CD14-positive monocyte (primary cell): ENCODE data around the gene CHST15. TPM values are rescaled to one million over a fixed set of nuclear protein-coding genes. Genes with fewer than 3 reads are reported as not detected.
A peak's percentile ranks its signal among the peaks of the same experiment; 100 is the strongest.

Experiments
- DNase-seq, 3 donors: peaks; one replicate each; pipeline ENCODE4 v3.0.0-alpha.2; 2011 to 2022
- H2AFZ ChIP-seq: 2 replicates; pipeline ENCODE4 v1.6.0; 2012; ENCODE audit warnings: mild to moderate bottlenecking, low read depth, low read length, inconsistent platforms; ENCODE audit not compliant: insufficient read depth, poor library complexity, severe bottlenecking
- H3K27ac ChIP-seq, 2 donors: 1 replicate in 1 of 2; 2 replicates in 1 of 2; pipeline ENCODE4 v1.5.1; 2012 to 2013; ENCODE audit warnings: low read length in 2 of 2, control low read depth in 1 of 2, inconsistent platforms in 1 of 2, low read depth in 1 of 2, mild to moderate bottlenecking in 1 of 2
- H3K27me3 ChIP-seq, 2 donors: one replicate each; pipeline versions ENCODE4 v1.6.0 to v1.6.1; 2011 to 2013; ENCODE audit warnings: low read length in 2 of 2; ENCODE audit not compliant: control insufficient read depth in 2 of 2, insufficient read depth in 2 of 2
- H3K36me3 ChIP-seq, 2 donors: replicated peaks in 1 of 2; 1 replicate in 1 of 2; 2 replicates in 1 of 2; pipeline versions ENCODE4 v1.5.1 to v1.6.1; 2012 to 2013; ENCODE audit warnings: low read length in 2 of 2, control low read depth in 1 of 2, inconsistent platforms in 1 of 2, mild to moderate bottlenecking in 1 of 2; ENCODE audit not compliant: insufficient read depth in 2 of 2, control insufficient read depth in 1 of 2
- H3K4me1 ChIP-seq, 2 donors: 1 replicate in 1 of 2; 2 replicates in 1 of 2; pipeline versions ENCODE4 v1.5.1 to v1.6.1; 2012 to 2013; ENCODE audit warnings: low read length in 2 of 2, control low read depth in 1 of 2, inconsistent platforms in 1 of 2, mild to moderate bottlenecking in 1 of 2, moderate library complexity in 1 of 2; ENCODE audit not compliant: insufficient read depth in 2 of 2, control insufficient read depth in 1 of 2
- H3K4me2 ChIP-seq: replicated peaks from 2 replicates; pipeline ENCODE3; 2012; ENCODE audit warnings: low read length, moderate library complexity, mild to moderate bottlenecking; ENCODE audit not compliant: poor library complexity, severe bottlenecking; ENCODE audit errors: extremely low read depth
- H3K4me3 ChIP-seq, 3 experiments: fragments of 200-600 bp in 1 of 3; sonication (generic) in 1 of 3; replicated peaks in 1 of 3; 1 replicate in 2 of 3; 2 replicates in 1 of 3; pipeline ENCODE4 v1.5.1; 2011 to 2013; ENCODE audit warnings: low read length in 3 of 3, mild to moderate bottlenecking in 3 of 3, control low read depth in 2 of 3, low read depth in 2 of 3, inconsistent platforms in 1 of 3, moderate library complexity in 1 of 3
- H3K79me2 ChIP-seq: 2 replicates; pipeline ENCODE4 v1.6.0; 2012; ENCODE audit warnings: mild to moderate bottlenecking, control low read depth, inconsistent platforms, low read length, moderate library complexity; ENCODE audit not compliant: insufficient read depth
- H3K9ac ChIP-seq: 2 replicates; pipeline ENCODE4 v1.6.0; 2017; ENCODE audit warnings: low read length, mild to moderate bottlenecking; ENCODE audit not compliant: insufficient read depth, poor library complexity, severe bottlenecking
- H3K9me3 ChIP-seq, 2 donors: replicated peaks in 1 of 2; 1 replicate in 1 of 2; 2 replicates in 1 of 2; pipeline versions ENCODE4 v1.5.1 to v1.6.1; 2012 to 2013; ENCODE audit warnings: low read length in 2 of 2, control low read depth in 1 of 2; ENCODE audit not compliant: control insufficient read depth in 1 of 2, insufficient read depth in 1 of 2
- H4K20me1 ChIP-seq: 2 replicates; pipeline ENCODE4 v1.6.0; 2012; ENCODE audit warnings: mild to moderate bottlenecking, low read length, control low read depth, moderate library complexity; ENCODE audit not compliant: insufficient read depth
- H3K27ac Mint-ChIP-seq, 7 donors: one replicate each; pipeline ENCODE4 v1.8.0; 2020; ENCODE audit warnings: mild to moderate bottlenecking in 7 of 7, mixed read lengths in 7 of 7, moderate library complexity in 6 of 7, inconsistent platforms in 2 of 7
- H3K27me3 Mint-ChIP-seq, 3 donors: one replicate each; pipeline ENCODE4 v1.8.0; 2021 to 2022; ENCODE audit warnings: low read depth in 3 of 3, mild to moderate bottlenecking in 3 of 3, mixed read lengths in 3 of 3, moderate library complexity in 3 of 3, inconsistent platforms in 1 of 3
- H3K36me3 Mint-ChIP-seq, 2 donors: one replicate each; pipeline ENCODE4 v1.8.0; 2020; ENCODE audit warnings: mixed read lengths in 2 of 2, inconsistent platforms in 1 of 2, mild to moderate bottlenecking in 1 of 2
- H3K4me1 Mint-ChIP-seq: one replicate; pipeline ENCODE4 v1.8.0; 2020; ENCODE audit warnings: mild to moderate bottlenecking, mixed read lengths
- H3K4me3 Mint-ChIP-seq, 2 donors: one replicate each; pipeline ENCODE4 v1.8.0; 2020; ENCODE audit warnings: mild to moderate bottlenecking in 2 of 2, mixed read lengths in 2 of 2, moderate library complexity in 1 of 2
- H3K9me3 Mint-ChIP-seq, 7 donors: one replicate each; pipeline ENCODE4 v1.8.0; 2020 to 2022; ENCODE audit warnings: mixed read lengths in 7 of 7, mild to moderate bottlenecking in 6 of 7, moderate library complexity in 6 of 7, inconsistent platforms in 2 of 7
- WGBS: methylation state at CpG from one replicate; pipeline ENCODE4 v1.1.5; 2013; ENCODE audit warnings: missing lambda C conversion rate; ENCODE audit not compliant: insufficient coverage; 5-methylcytosine and 5-hydroxymethylcytosine counted together
- intact Hi-C, 2 donors: fragments of 100-400 bp; cut with micrococcal nuclease; formaldehyde crosslinking; loops; one replicate each; pipeline versions ENCODE4 v1.15.0 to v1.15.1; 2023
- polyA plus RNA-seq, 3 donors: library from polyadenylated mRNA; depleted of rRNA in 1 of 3; unstranded in 2 of 3; stranded (reverse) in 1 of 3; fragments of 300-500 nt in 2 of 3; fragments of >200 nt in 1 of 3; fragmentation: Illumina TruSeq in 2 of 3; gene quantifications; 1 replicate in 2 of 3; 2 replicates in 1 of 3; pipeline ENCODE4 v1.2.3, GENCODE V29; 2012 to 2021
- TF ChIP-seq, protein P1 (sequence below): fragments of 200-600 bp; IDR thresholded peaks from one replicate; pipeline ENCODE4 v1.8.0; 2022; ENCODE audit warnings: antibody characterized with exemption, mild to moderate bottlenecking

Gene CHST15
- polyA plus RNA-seq, 3 donors, result 54.4 to 106 (median 87.5) TPM

- H3K4me3 ChIP-seq, result no peak overlapping the region
- no peak overlapping the region for H3K9ac ChIP-seq
- Mint-ChIP-seq H3K27me3 (peaks cover 13 to 46% (median 43%) of the 10 kb centered on the region in 3 donors), H3K4me3 (peak overlapping the region in 1 of 2 donors; percentile 28), H3K9me3 (peaks cover 0 to 8% (median 3%) of the 10 kb centered on the region in 7 donors), H3K36me3 (peaks cover 96 to 98% of the 10 kb centered on the region in 2 donors), H3K27ac (no peak overlapping the region), H3K4me1 (peaks cover under 1% of the 10 kb centered on the region)
- no peak overlapping the region for H2AFZ ChIP-seq
- WGBS, result 93% methylated on average over 6 of the region's 8 CpGs
- H3K79me2 ChIP-seq, result no peaks in the 10 kb centered on the region
- DNase-seq, result no peak
- no peak overlapping the region for H3K27ac ChIP-seq
- H3K4me1 ChIP-seq, result no peaks in the 10 kb centered on the region
- H3K27me3 ChIP-seq, result peaks cover 0 to 6% of the 10 kb centered on the region in 2 donors
- TF ChIP-seq, protein P1, sequence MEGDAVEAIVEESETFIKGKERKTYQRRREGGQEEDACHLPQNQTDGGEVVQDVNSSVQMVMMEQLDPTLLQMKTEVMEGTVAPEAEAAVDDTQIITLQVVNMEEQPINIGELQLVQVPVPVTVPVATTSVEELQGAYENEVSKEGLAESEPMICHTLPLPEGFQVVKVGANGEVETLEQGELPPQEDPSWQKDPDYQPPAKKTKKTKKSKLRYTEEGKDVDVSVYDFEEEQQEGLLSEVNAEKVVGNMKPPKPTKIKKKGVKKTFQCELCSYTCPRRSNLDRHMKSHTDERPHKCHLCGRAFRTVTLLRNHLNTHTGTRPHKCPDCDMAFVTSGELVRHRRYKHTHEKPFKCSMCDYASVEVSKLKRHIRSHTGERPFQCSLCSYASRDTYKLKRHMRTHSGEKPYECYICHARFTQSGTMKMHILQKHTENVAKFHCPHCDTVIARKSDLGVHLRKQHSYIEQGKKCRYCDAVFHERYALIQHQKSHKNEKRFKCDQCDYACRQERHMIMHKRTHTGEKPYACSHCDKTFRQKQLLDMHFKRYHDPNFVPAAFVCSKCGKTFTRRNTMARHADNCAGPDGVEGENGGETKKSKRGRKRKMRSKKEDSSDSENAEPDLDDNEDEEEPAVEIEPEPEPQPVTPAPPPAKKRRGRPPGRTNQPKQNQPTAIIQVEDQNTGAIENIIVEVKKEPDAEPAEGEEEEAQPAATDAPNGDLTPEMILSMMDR, result no peak
- intact Hi-C loops, result no loop called here
- no peak overlapping the region for H3K4me2 ChIP-seq
- H3K9me3 ChIP-seq, result no peaks in the 10 kb centered on the region
- H3K36me3 ChIP-seq, result peaks cover 70 to 99% of the 10 kb centered on the region in 2 donors
- H4K20me1 ChIP-seq, result peaks cover 92% of the 10 kb centered on the region
Measured at GRCh38 chr10:124007773-124008145, 85.6 kb downstream of the CHST15 start.

GRCh38 chr10:124007102-124007772, 86.2 kb downstream of the CHST15 start:
- Histone ChIP-seq H3K4me3 (no peak overlapping the region), H2AFZ (no peak overlapping the region), H3K36me3 (peaks cover 65 to 99% of the 10 kb centered on the region in 2 donors), H3K79me2 (no peaks in the 10 kb centered on the region), H3K4me1 (peaks cover 0 to 4% of the 10 kb centered on the region in 2 donors), H3K27ac (no peak overlapping the region), H3K4me2 (no peak overlapping the region), H3K9me3 (no peaks in the 10 kb centered on the region), H3K9ac (no peak overlapping the region), H4K20me1 (peaks cover 86% of the 10 kb centered on the region), H3K27me3 (peaks cover 0 to 6% of the 10 kb centered on the region in 2 donors)
- Mint-ChIP-seq H3K4me1 (peaks cover 6% of the 10 kb centered on the region), H3K36me3 (peaks cover 96 to 98% of the 10 kb centered on the region in 2 donors), H3K27ac (peak overlapping the region in 2 of 7 donors; percentile 50 to 52), H3K27me3 (peaks cover 13 to 46% (median 43%) of the 10 kb centered on the region in 3 donors), H3K9me3 (peaks cover 0 to 7% (median 2%) of the 10 kb centered on the region in 7 donors), H3K4me3 (peak overlapping the region in 1 of 2 donors; percentile 60)
- TF ChIP-seq, protein P1, result no peak
- intact Hi-C loops, result no loop called here
- DNase-seq, result no peak
- WGBS, result 92% methylated on average over 8 of the region's 16 CpGs
